SK-N-SH (cell line): ENCODE measurements around the gene CDC14C. TPM values are rescaled to one million over a fixed set of nuclear protein-coding genes. Genes with fewer than 3 reads are reported as not detected.

Experiments
- CTCF ChIA-PET: fragments of 300-600, 350-600 bp; formaldehyde crosslinking; extraction: SDS; loops from one replicate; lab custom pipeline; 2021; lab: Yijun Ruan, JAX
- POLR2A ChIA-PET: fragments of 350-600 bp; sonication (Branson Sonifier 250); formaldehyde crosslinking; extraction: SDS; loops from one replicate; lab custom pipeline; 2020; ENCODE audit warnings: antibody characterized with exemption, inconsistent platforms; lab: Yijun Ruan, JAX
- DNase-seq: peaks from one replicate; pipeline ENCODE4 v3.0.0; 2012
- H2AFZ ChIP-seq: fragments of 200-600 bp; sonication (generic); 2 replicates; pipeline ENCODE4 v1.8.1; 2016; ENCODE audit warnings: antibody characterized with exemption, mild to moderate bottlenecking, low read depth
- H3F3A ChIP-seq: fragments of 200-600 bp; sonication (generic); replicated peaks from 2 replicates; pipeline ENCODE3; 2016; ENCODE audit warnings: antibody characterized with exemption, mild to moderate bottlenecking; ENCODE audit not compliant: insufficient read depth
- H3K27ac ChIP-seq, 2 experiments: fragments of 200-500 bp in 1 of 2; fragments of 200-600 bp in 1 of 2; sonication (Bioruptor generic) in 1 of 2; sonication (generic), shearing (Covaris generic) in 1 of 2; 2 replicates each; pipeline versions ENCODE4 v1.5.1 to v1.6.1; 2014 to 2016; ENCODE audit warnings: low read depth in 2 of 2, inconsistent platforms in 1 of 2, low read length in 1 of 2, mild to moderate bottlenecking in 1 of 2, mixed read lengths in 1 of 2
- H3K27me3 ChIP-seq: fragments of 200-600 bp; sonication (generic), shearing (Covaris generic); 2 replicates; pipeline ENCODE4 v1.6.1; 2016; ENCODE audit warnings: mixed run types; ENCODE audit not compliant: insufficient read depth
- H3K36me3 ChIP-seq, 2 experiments: fragments of 200-500 bp in 1 of 2; fragments of 200-600 bp in 1 of 2; sonication (Bioruptor generic) in 1 of 2; sonication (generic) in 1 of 2; replicated peaks in 1 of 2; 2 replicates each; pipeline versions ENCODE3 to v1.5.1; 2014 to 2016; ENCODE audit warnings: low read length in 1 of 2, mild to moderate bottlenecking in 1 of 2; ENCODE audit not compliant: insufficient read depth in 2 of 2, control insufficient read depth in 1 of 2
- H3K4me1 ChIP-seq, 2 experiments: fragments of 200-500 bp in 1 of 2; fragments of 200-600 bp in 1 of 2; sonication (Bioruptor generic) in 1 of 2; sonication (generic), shearing (Covaris generic) in 1 of 2; 2 replicates each; pipeline versions ENCODE4 v1.5.1 to v1.6.1; 2014 to 2016; ENCODE audit warnings: low read depth in 1 of 2, low read length in 1 of 2, mixed run types in 1 of 2; ENCODE audit not compliant: insufficient read depth in 2 of 2, control insufficient read depth in 1 of 2
- H3K4me2 ChIP-seq: fragments of 200-600 bp; sonication (generic), shearing (Covaris generic); 2 replicates; pipeline ENCODE4 v1.6.1; 2017; ENCODE audit warnings: mixed run types
- H3K4me3 ChIP-seq, 2 experiments: fragments of 200-500 bp in 1 of 2; fragments of 200-600 bp in 1 of 2; sonication (Bioruptor generic) in 1 of 2; sonication (generic), shearing (Covaris generic) in 1 of 2; 2 replicates each; pipeline versions ENCODE4 v1.5.1 to v1.8.1; 2014 to 2016; ENCODE audit warnings: low read depth in 2 of 2, inconsistent platforms in 1 of 2, low read length in 1 of 2, mild to moderate bottlenecking in 1 of 2, mixed read lengths in 1 of 2, moderate library complexity in 1 of 2
- H3K79me2 ChIP-seq: fragments of 200-600 bp; sonication (generic); 2 replicates; pipeline ENCODE4 v1.8.1; 2017; ENCODE audit warnings: mild to moderate bottlenecking; ENCODE audit not compliant: insufficient read depth
- H3K9ac ChIP-seq: fragments of 200-600 bp; sonication (generic); 2 replicates; pipeline ENCODE4 v1.6.1; 2017; ENCODE audit warnings: mixed run types
- H3K9me2 ChIP-seq: fragments of 200-600 bp; sonication (generic); 2 replicates; pipeline ENCODE4 v1.6.1; 2017; ENCODE audit warnings: mixed run types
- H3K9me3 ChIP-seq: fragments of 200-600 bp; sonication (generic); 2 replicates; pipeline ENCODE4 v1.6.1; 2017; ENCODE audit warnings: mixed run types, mild to moderate bottlenecking, moderate library complexity
- H4K20me1 ChIP-seq: fragments of 200-600 bp; sonication (generic); 2 replicates; pipeline ENCODE4 v1.6.1; 2017; ENCODE audit warnings: mild to moderate bottlenecking, mixed run types; ENCODE audit not compliant: insufficient read depth
- CTCF ChIP-seq: fragments of 200-600 bp; sonication (generic); IDR thresholded peaks from 2 replicates; pipeline ENCODE4 v1.6.1; 2017; ENCODE audit warnings: antibody characterized with exemption, mild to moderate bottlenecking, moderate library complexity
- ELF1 ChIP-seq: IDR thresholded peaks from 2 replicates; pipeline ENCODE4 v1.4.0; 2012
- EP300 ChIP-seq, 2 experiments: IDR thresholded peaks; 2 replicates each; pipeline versions ENCODE4 v1.4.0 to v1.6.1; 2012; ENCODE audit warnings: borderline replicate concordance in 1 of 2, low read depth in 1 of 2, low read length in 1 of 2
- FOXJ3 ChIP-seq: sonication (generic); formaldehyde crosslinking; IDR thresholded peaks from 2 replicates; pipeline ENCODE4 v1.5.1; 2020; ENCODE audit warnings: mild to moderate bottlenecking, missing genetic modification reagents
- GABPA ChIP-seq: IDR thresholded peaks from 2 replicates; pipeline ENCODE4 v1.4.0; 2012; ENCODE audit warnings: low read depth, mild to moderate bottlenecking
- GATA2 ChIP-seq: sonication (generic); formaldehyde crosslinking; IDR thresholded peaks from 2 replicates; pipeline ENCODE4 v1.5.0; 2020; ENCODE audit warnings: mild to moderate bottlenecking, missing genetic modification reagents
- MAX ChIP-seq: IDR thresholded peaks from 2 replicates; pipeline ENCODE4 v1.4.0; 2012; ENCODE audit warnings: low read depth
- MEF2A ChIP-seq: IDR thresholded peaks from 2 replicates; pipeline ENCODE4 v1.4.0; 2012; ENCODE audit warnings: low read depth, borderline replicate concordance
- MXI1 ChIP-seq: IDR thresholded peaks from 2 replicates; pipeline ENCODE4 v1.6.1; 2012; ENCODE audit warnings: mild to moderate bottlenecking, low read depth, low read length, improper control_type of control experiment
- PBX3 ChIP-seq: IDR thresholded peaks from 2 replicates; pipeline ENCODE4; 2012
- RAD21 ChIP-seq: IDR thresholded peaks from 2 replicates; pipeline ENCODE4 v1.6.1; 2012; ENCODE audit warnings: mild to moderate bottlenecking, low read length
- RCOR1 ChIP-seq: fragments of 150-350 bp; IDR thresholded peaks from 2 replicates; pipeline ENCODE4 v1.6.1; 2017; ENCODE audit warnings: antibody characterized with exemption, low read length
- REST ChIP-seq: IDR thresholded peaks from 2 replicates; pipeline ENCODE4 v1.6.1; 2012; ENCODE audit warnings: mild to moderate bottlenecking, low read depth, low read length, moderate library complexity
- RFX5 ChIP-seq: IDR thresholded peaks from 2 replicates; pipeline ENCODE4 v1.6.1; 2012; ENCODE audit warnings: mild to moderate bottlenecking, improper control_type of control experiment, low read length
- RXRA ChIP-seq: IDR thresholded peaks from 2 replicates; pipeline ENCODE4 v1.4.0; 2012; ENCODE audit warnings: low read depth, mild to moderate bottlenecking, borderline replicate concordance
- SMC3 ChIP-seq: IDR thresholded peaks from 2 replicates; pipeline ENCODE4 v1.6.1; 2012; ENCODE audit warnings: low read depth, low read length, improper control_type of control experiment
- TAF1 ChIP-seq: IDR thresholded peaks from 2 replicates; pipeline ENCODE4 v1.6.1; 2012; ENCODE audit warnings: low read depth, mild to moderate bottlenecking, low read length, moderate library complexity, borderline replicate concordance
- WGBS: methylation state at CpG from one replicate; pipeline ENCODE4 v1.1.6; 2017; ENCODE audit warnings: low lambda C conversion rate; 5-methylcytosine and 5-hydroxymethylcytosine counted together
- polyA plus RNA-seq, 3 experiments: library from polyadenylated mRNA; depleted of rRNA; stranded (reverse); fragments of >200 nt; gene quantifications; 2 replicates each; pipeline ENCODE4 v1.2.3, GENCODE V29; 2012

CDC14C gene
- not detected in 2 replicates for polyA plus RNA-seq (2012; rRNA removed)
- polyA plus RNA-seq (2012; cell fraction: cytosol; rRNA removed) = 0.03 TPM in 2 replicates
- not detected in 2 replicates for polyA plus RNA-seq (2012; cell fraction: nucleus; rRNA removed)

GRCh38 chr7:48924433-48924832 lies at the start of gene CDC14C:
Gene CDC14C, plus strand, starts transcription at chr7:48924547. Its CDS starts 126 bp downstream, at chr7:48924673.
- TF ChIP-seq RCOR1 = no peak
- no peak for TF ChIP-seq MEF2A
- no peak for TF ChIP-seq MAX
- no peak for TF ChIP-seq FOXJ3 (CRISPR knock-in tag)
- no peak for TF ChIP-seq ELF1
- no peak for TF ChIP-seq GATA2 (CRISPR knock-in tag)
- TF ChIP-seq, all 33 proteins: peak for 0
- WGBS = 36% methylated on average over 39 of the region's 46 CpGs
- Histone ChIP-seq H3K9ac (no peak within 1 kb of the TSS), H3K27me3 (no peaks in the 10 kb centered on the region), H3K36me3 (no peaks in the 10 kb centered on the region), H3K9me2 (no peaks in the 10 kb centered on the region), H3K4me3 (no peak within 1 kb of the TSS), H3K79me2 (no peaks in the 10 kb centered on the region), H3K4me2 (no peak within 1 kb of the TSS), H3K27ac (no peak within 1 kb of the TSS), H3K4me1 (no peaks in the 10 kb centered on the region), H3F3A (no peaks in the 10 kb centered on the region), H3K9me3 (no peaks in the 10 kb centered on the region), H2AFZ (no peak within 1 kb of the TSS), H4K20me1 (no peaks in the 10 kb centered on the region)
- DNase-seq = peak; percentile 5
- ChIA-PET POLR2A (no interaction called here), CTCF (no interaction called here)

- DNase-seq = peak; percentile 11
- CTCF ChIA-PET = interaction anchor here (0.7 to 1.6 kb wide), 4 partner anchors 13 to 579 kb away, joined by 3 to 12 read pairs (median 4); no protein-coding TSS in a partner anchor
- H4K20me1 ChIP-seq = no peaks in the 10 kb centered on the region
Observed at GRCh38 chr7:48875045-48875916, 49.1 kb upstream of the CDC14C start.

More at GRCh38 chr7:48875045-48875916, 49.1 kb upstream of the CDC14C start:
- TF ChIP-seq PBX3 (no peak), CTCF (peak; percentile 69), RAD21 (peak; percentile 62), RXRA (no peak), MAX (no peak), GABPA (no peak), MXI1 (no peak), SMC3 (peak; percentile 53), REST (no peak), TAF1 (no peak), EP300 (IDR thresholded peaks at IDR 0.05; ENCODE audit: borderline replicate concordance in 1 of 2, low read depth in 1 of 2, low read length in 1 of 2) (no peak), RFX5 (no peak)
- no peaks in the 10 kb centered on the region for H3K4me1 ChIP-seq
- H3K27ac ChIP-seq = no peak overlapping the region
- no peaks in the 10 kb centered on the region for H3K27me3 ChIP-seq
- POLR2A ChIA-PET = no interaction called here
- H3K4me3 ChIP-seq = no peak overlapping the region
- WGBS = 2% methylated on average over 14 of the region's 14 CpGs
- H3K36me3 ChIP-seq = no peaks in the 10 kb centered on the region
- H3F3A ChIP-seq = no peaks in the 10 kb centered on the region
- H3K9me3 ChIP-seq = no peaks in the 10 kb centered on the region
- H2AFZ ChIP-seq = no peak overlapping the region
- H3K79me2 ChIP-seq = no peaks in the 10 kb centered on the region
- no peak overlapping the region for H3K4me2 ChIP-seq
- no peaks in the 10 kb centered on the region for H3K9me2 ChIP-seq
- H3K9ac ChIP-seq = no peak overlapping the region
